GM18505 (cell line): ENCODE results near the gene ZDHHC19.
"Not testable (repeated sequence)": the region's sequence is repeated elsewhere in the genome, so short reads cannot be mapped to it uniquely, and the experiment has no call there.

Experiments used
- ATAC-seq: cut with Tn5 transposase; IDR thresholded peaks from one replicate; pipeline ENCODE4 v1.9.1; 2021; ENCODE audit not compliant: unreplicated experiment
- POLR2A ChIP-seq: IDR thresholded peaks from 4 replicates; pipeline ENCODE4 v1.6.1; 2011; ENCODE audit warnings: borderline replicate concordance; ENCODE audit not compliant: insufficient read depth, insufficient read length; ENCODE audit errors: extremely low read depth

Gene ZDHHC19

GRCh38 chr3:196210673-196211556 is at the start of gene ZDHHC19:
Gene ZDHHC19, minus strand, starts transcription at chr3:196211400. Its CDS starts 85 bp downstream, at chr3:196211315.
- TF ChIP-seq POLR2A: no peak

DNA sequence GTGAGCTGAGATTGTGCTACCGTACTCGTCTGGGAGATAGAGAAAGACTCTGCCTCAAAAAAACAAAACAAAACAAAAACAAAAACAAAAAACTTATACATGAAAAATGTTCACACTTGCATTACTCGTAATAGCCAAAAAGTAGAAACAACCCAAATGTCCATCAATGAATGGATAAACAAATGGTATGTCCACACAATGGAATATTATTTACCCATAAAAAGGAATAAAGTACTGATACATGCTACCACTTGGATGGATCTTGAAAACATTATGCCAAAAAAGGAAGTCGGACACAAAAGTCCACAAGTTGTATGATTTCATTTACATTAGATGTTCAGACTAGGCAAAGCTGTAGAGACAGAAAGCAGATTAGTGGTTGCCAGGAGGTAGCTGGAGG is 49.6 kb upstream of the ZDHHC19 start:
- TF ChIP-seq POLR2A: no peak
- no peak for ATAC-seq

More at GRCh38 chr3:196210673-196211556, at the start of gene ZDHHC19:
- ATAC-seq: no peak

GRCh38 chr3:196255776-196256175 is 44.6 kb upstream of the ZDHHC19 start:
- ATAC-seq: no peak
- no peak for TF ChIP-seq POLR2A

GRCh38 chr3:196254376-196255283 is 43.4 kb upstream of the ZDHHC19 start:
- ATAC-seq: no peak

DNA sequence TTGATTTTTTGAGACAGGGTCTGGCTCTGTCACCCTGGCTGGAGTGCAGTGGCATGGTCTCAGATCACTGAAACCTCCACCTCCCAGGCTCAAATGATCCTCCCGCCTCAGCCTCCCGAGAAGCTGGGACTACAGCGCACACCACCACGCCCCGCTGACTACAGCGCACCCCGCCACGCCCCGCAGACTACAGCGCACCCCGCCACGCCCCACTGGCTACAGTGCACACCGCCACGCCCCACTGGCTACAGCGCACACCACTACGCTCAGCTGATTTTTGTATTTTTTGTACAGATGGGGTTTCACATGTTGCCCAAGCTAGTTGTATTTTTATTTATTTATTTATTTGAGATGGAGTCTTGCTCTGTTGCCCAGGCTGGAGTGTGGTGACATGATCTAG is 40.7 kb upstream of the ZDHHC19 start:
- ATAC-seq: no peak
- no peak for TF ChIP-seq POLR2A

More at GRCh38 chr3:196254376-196255283, 43.4 kb upstream of the ZDHHC19 start:
- no peak for TF ChIP-seq POLR2A

- ATAC-seq: no peak
- TF ChIP-seq POLR2A: no peak
Measured at GRCh38 chr3:196246612-196247308, 35.6 kb upstream of the ZDHHC19 start.

DNA sequence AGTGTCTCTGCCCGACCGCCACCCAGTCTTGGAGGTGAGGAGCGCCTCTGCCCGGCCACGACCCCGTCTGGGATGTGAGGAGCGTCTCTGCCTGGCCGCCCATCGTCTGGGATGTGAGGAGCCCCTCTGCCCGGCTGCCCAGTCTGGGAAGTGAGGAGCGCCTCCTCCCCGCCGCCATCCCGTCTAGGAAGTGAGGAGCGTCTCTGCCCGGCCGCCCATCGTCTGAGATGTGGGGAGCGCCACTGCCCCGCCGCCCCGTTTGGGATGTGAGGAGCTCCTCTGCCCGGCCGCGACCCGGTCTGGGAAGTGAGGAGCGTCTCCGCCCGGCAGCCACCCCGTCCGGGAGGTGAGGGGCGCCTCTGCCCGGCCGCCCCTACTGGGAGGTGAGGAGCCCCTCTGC is 33.0 kb upstream of the ZDHHC19 start:
- not testable (repeated sequence) for ATAC-seq

DNA sequence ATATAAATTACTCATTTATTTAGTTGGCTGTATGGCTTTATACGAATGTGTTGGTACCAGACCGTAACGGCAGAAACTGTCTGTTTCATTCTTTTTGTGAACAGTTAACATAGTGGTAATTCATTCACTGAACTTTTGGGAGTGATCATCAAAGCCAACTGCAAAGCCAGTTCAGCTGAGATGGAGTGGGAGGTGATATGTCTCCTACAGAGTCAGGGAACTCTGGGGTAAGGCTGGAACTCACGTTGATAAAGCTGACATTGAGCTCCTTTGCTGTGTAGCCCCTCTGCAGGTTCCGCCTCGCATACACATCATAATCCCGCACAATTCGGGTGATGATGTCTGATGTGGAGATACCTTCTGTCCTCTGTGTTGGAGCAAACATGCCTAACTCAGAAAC is 30.5 kb upstream of the ZDHHC19 start:
- TF ChIP-seq POLR2A: no peak
- no peak for ATAC-seq

DNA sequence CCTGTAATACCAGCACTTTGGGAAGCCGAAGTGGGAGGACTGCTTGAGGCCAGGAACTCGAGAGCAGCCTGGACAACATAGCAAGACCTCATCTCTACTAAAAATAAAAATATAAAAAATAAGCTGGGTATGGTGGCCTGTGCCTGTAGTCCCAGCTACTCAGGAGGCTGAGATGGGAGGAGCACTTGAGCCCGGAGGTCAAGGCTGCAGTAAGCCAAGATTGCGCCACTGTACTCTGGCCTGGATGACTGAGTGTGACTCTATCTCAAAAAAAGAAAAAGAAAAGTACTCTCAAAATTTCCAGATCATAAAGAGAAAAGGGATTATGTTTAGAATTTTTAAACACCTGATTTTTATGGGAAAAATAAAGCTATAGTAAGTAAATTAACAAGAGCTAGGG is 29.2 kb upstream of the ZDHHC19 start:
- TF ChIP-seq POLR2A: no peak
- no peak for ATAC-seq

DNA sequence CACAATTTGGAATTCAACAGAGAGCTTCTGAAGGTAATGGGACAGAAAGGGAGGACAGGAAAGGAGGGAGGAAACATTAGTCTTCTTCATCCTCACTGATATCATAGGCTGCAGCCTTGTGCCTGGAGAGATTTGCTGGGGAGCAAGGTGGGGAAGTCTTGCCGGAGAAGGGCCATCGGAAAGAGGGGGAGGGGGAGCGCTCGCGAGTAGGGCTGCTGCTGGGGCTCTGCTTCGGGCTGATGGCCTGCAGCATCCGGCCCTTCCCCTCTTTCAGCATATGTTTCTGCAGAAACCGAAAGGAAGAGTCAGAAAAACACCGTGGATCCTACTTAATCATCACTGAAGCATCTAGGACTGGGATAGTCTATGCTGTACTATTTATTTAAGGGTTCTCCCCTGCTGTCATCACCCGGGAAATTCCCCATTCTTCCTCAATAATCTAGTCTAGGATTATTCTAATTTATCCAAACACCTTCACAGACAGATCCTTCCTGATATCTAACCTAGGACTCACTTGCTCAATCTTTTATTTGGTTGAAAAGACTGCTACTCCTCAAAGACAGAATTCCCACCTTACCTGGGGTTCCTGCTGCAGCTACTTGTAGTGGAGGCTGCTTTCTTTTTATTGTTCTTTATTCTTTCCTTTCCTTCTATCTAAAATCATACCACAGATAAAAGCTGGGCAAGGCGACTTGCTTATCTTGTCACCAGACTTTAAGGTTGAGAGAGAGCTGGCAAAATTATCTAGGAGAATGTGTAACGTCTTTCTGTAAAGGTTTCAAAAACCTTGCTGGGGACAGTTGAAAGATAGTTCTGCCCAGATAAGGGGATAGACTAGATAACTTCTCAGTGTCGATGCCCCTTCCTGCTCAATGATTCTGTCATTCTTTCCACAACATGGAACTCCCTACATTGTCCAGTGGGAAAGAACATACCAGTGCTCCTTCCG is 27.7 kb upstream of the ZDHHC19 start:
- ATAC-seq: no peak
- no peak for TF ChIP-seq POLR2A

GRCh38 chr3:196237203-196237602 is 26.0 kb upstream of the ZDHHC19 start:
- TF ChIP-seq POLR2A: no peak
- ATAC-seq: no peak

- TF ChIP-seq POLR2A: no peak
- ATAC-seq: no peak
Measured at GRCh38 chr3:196236223-196236622, 25.0 kb upstream of the ZDHHC19 start.
